GM18498 (cell line): ENCODE measurements around the gene NXN.
A peak's percentile ranks its signal among the peaks of the same experiment; 100 is the strongest.

Source experiments
- ATAC-seq: cut with Tn5 transposase; IDR thresholded peaks from one replicate; pipeline ENCODE4 v1.9.1; 2021; ENCODE audit warnings: mild to moderate bottlenecking, moderate library complexity; ENCODE audit not compliant: unreplicated experiment

NXN gene

GRCh38 chr17:979539-980405 is at the start of gene NXN:
TSS of gene NXN (minus strand) at chr17:979776.
- ATAC-seq = peak; percentile 77

GRCh38 chr17:1027044-1027443 is 47.5 kb upstream of the NXN start:
- no peak for ATAC-seq

GRCh38 chr17:1026599-1026975 is 47.0 kb upstream of the NXN start:
- ATAC-seq = no peak

GRCh38 chr17:1025733-1026598 is 46.4 kb upstream of the NXN start:
- no peak for ATAC-seq

GRCh38 chr17:1024076-1024475 is 44.5 kb upstream of the NXN start:
- no peak for ATAC-seq

GRCh38 chr17:1022278-1023024 is 42.9 kb upstream of the NXN start:
- ATAC-seq = no peak

GRCh38 chr17:1021147-1021546 is 41.6 kb upstream of the NXN start:
- no peak for ATAC-seq

- no peak for ATAC-seq
These were observed 39.9 kb upstream of the NXN start for GRCh38 chr17:1019451-1019850.

- no peak for ATAC-seq
These were observed 39.0 kb upstream of the NXN start for GRCh38 chr17:1018547-1018946.

- ATAC-seq = no peak
These were observed 34.1 kb upstream of the NXN start for GRCh38 chr17:1013729-1014090.

GRCh38 chr17:1012823-1013728 is 33.5 kb upstream of the NXN start:
- ATAC-seq = no peak

- ATAC-seq = no peak
These were observed 32.5 kb upstream of the NXN start for GRCh38 chr17:1011760-1012735.

- ATAC-seq = no peak
These were observed 31.6 kb upstream of the NXN start for GRCh38 chr17:1011138-1011537.

GRCh38 chr17:1010586-1010985 is 31.0 kb upstream of the NXN start:
- ATAC-seq = no peak

- no peak for ATAC-seq
These were observed 30.5 kb upstream of the NXN start for GRCh38 chr17:1010086-1010450.

GRCh38 chr17:1009229-1010085 is 29.9 kb upstream of the NXN start:
- ATAC-seq = no peak

GRCh38 chr17:1008008-1008761 is 28.6 kb upstream of the NXN start:
- no peak for ATAC-seq
